WI38 (cell line): Measurements from ENCODE around the gene GPR142.

Experiments used
- H3K4me3 ChIP-seq: 2 replicates; pipeline ENCODE4 v1.5.1; 2011; ENCODE audit warnings: low read depth, mild to moderate bottlenecking, control low read depth, low read length
- CTCF ChIP-seq: IDR thresholded peaks from 2 replicates; pipeline ENCODE4 v1.5.1; 2012; ENCODE audit warnings: low read depth, mild to moderate bottlenecking, control low read depth, low read length

The GPR142 gene

GRCh38 chr17:74367206-74367605, at the start of gene GPR142:
Gene GPR142, plus strand, starts transcription at chr17:74367506. Its CDS starts 2,035 bp downstream, at chr17:74369541.
- H3K4me3 ChIP-seq, result no peak within 1 kb of the TSS
- TF ChIP-seq CTCF, result no peak

GRCh38 chr17:74318391-74318790, 48.9 kb upstream of the GPR142 start:
- TF ChIP-seq CTCF, result no peak
- H3K4me3 ChIP-seq, result no peak overlapping the region

GRCh38 chr17:74324521-74324920, 42.8 kb upstream of the GPR142 start:
- H3K4me3 ChIP-seq, result no peak overlapping the region
- no peak for TF ChIP-seq CTCF

GRCh38 chr17:74325376-74325742, 41.9 kb upstream of the GPR142 start:
- TF ChIP-seq CTCF, result no peak

GRCh38 chr17:74325743-74326379, 41.4 kb upstream of the GPR142 start, which contains the start of gene KIF19:
Gene KIF19, plus strand, starts transcription at chr17:74326226. Its CDS starts 124 bp downstream, at chr17:74326350.
- TF ChIP-seq CTCF, result no peak
- H3K4me3 ChIP-seq, result no peak within 1 kb of the TSS

More at GRCh38 chr17:74325376-74325742, 41.9 kb upstream of the GPR142 start:
- no peak overlapping the region for H3K4me3 ChIP-seq

GRCh38 chr17:74326506-74326905, 40.8 kb upstream of the GPR142 start:
- H3K4me3 ChIP-seq, result no peak overlapping the region
- no peak for TF ChIP-seq CTCF

GRCh38 chr17:74328487-74328886, 38.8 kb upstream of the GPR142 start:
- no peak for TF ChIP-seq CTCF

More at GRCh38 chr17:74328487-74328886, 38.8 kb upstream of the GPR142 start:
- H3K4me3 ChIP-seq, result no peak overlapping the region
